Natural killer cell (primary cell): ENCODE results near the gene ATL2. TPM values are rescaled to one million over a fixed set of nuclear protein-coding genes. Genes with fewer than 3 reads are reported as not detected.
A peak's percentile ranks its signal among the peaks of the same experiment; 100 is the strongest.

Experiments used
- ATAC-seq, 3 donors: fragments of 150-1000 bp in 2 of 3; fragments of 200-7000 bp in 1 of 3; cut with Tn5 transposase; 1 replicate in 1 of 3; 2 replicates in 2 of 3; pipeline ENCODE4 v1.10.0; 2021; ENCODE audit warnings: mild to moderate bottlenecking in 2 of 3, moderate library complexity in 2 of 3
- DNase-seq, 2 donors: peaks; one replicate each; pipeline versions ENCODE4 v3.0.0 to v3.0.0-alpha.2; 2013 to 2021; ENCODE audit warnings: mixed read lengths in 1 of 2
- H3K27ac ChIP-seq: one replicate; pipeline ENCODE4 v1.5.1; 2013; ENCODE audit warnings: mild to moderate bottlenecking, low read length
- H3K27me3 ChIP-seq: one replicate; pipeline ENCODE4 v1.6.1; 2013; ENCODE audit warnings: low read length; ENCODE audit not compliant: control insufficient read depth, insufficient read depth
- H3K36me3 ChIP-seq: one replicate; pipeline ENCODE4 v1.6.1; 2013; ENCODE audit warnings: low read length; ENCODE audit not compliant: control insufficient read depth, insufficient read depth
- H3K4me1 ChIP-seq: one replicate; pipeline ENCODE4 v1.6.1; 2013; ENCODE audit warnings: low read length; ENCODE audit not compliant: control insufficient read depth, insufficient read depth
- H3K4me3 ChIP-seq: one replicate; pipeline ENCODE4 v1.5.1; 2013; ENCODE audit warnings: low read length
- H3K9me3 ChIP-seq: one replicate; pipeline ENCODE4 v1.6.1; 2013; ENCODE audit warnings: low read length; ENCODE audit not compliant: control insufficient read depth, insufficient read depth
- H3K27ac Mint-ChIP-seq, 2 donors: one replicate each; pipeline ENCODE4 v1.8.0; 2022; ENCODE audit warnings: mild to moderate bottlenecking in 2 of 2, mixed read lengths in 2 of 2, moderate library complexity in 1 of 2
- H3K27me3 Mint-ChIP-seq, 2 donors: one replicate each; pipeline ENCODE4 v1.8.0; 2022; ENCODE audit warnings: low read depth in 2 of 2, mixed read lengths in 2 of 2
- H3K36me3 Mint-ChIP-seq: one replicate; pipeline ENCODE4 v1.8.0; 2022; ENCODE audit warnings: mixed read lengths
- H3K4me1 Mint-ChIP-seq, 2 donors: one replicate each; pipeline ENCODE4 v1.8.0; 2022; ENCODE audit warnings: mixed read lengths in 2 of 2
- H3K4me3 Mint-ChIP-seq: one replicate; pipeline ENCODE4 v1.8.0; 2022; ENCODE audit warnings: mild to moderate bottlenecking, moderate library complexity, mixed read lengths
- H3K9me3 Mint-ChIP-seq, 2 donors: one replicate each; pipeline ENCODE4 v1.8.0; 2022; ENCODE audit warnings: mixed read lengths in 2 of 2
- CTCF ChIP-seq: fragments of 200-600 bp; IDR thresholded peaks from one replicate; pipeline ENCODE4 v1.8.0; 2022; ENCODE audit warnings: antibody characterized with exemption
- WGBS: methylation state at CpG from one replicate; pipeline ENCODE4 v1.1.7; 2013; ENCODE audit warnings: missing lambda C conversion rate; ENCODE audit not compliant: insufficient coverage; 5-methylcytosine and 5-hydroxymethylcytosine counted together
- intact Hi-C: fragments of 100-400 bp; cut with micrococcal nuclease; formaldehyde crosslinking; loops from one replicate; pipeline ENCODE4 v1.14.2; 2022
- total RNA-seq, 4 donors: library from RNA; stranded (reverse); fragments of 120-200 nt in 1 of 4; gene quantifications; one replicate each; pipeline versions ENCODE4 v1.2.3 to v1.2.4, GENCODE V29; 2013 to 2022

The ATL2 gene
- total RNA-seq, 3 donors from 2014 or later (not counting 1 experiment from before 2014, with no cell fraction given): 48.3 to 51.8 (median 51.5) TPM

- Histone ChIP-seq H3K4me3 (no peak overlapping the region), H3K36me3 (peaks cover 19% of the 10 kb centered on the region), H3K9me3 (no peaks in the 10 kb centered on the region), H3K27ac (no peak overlapping the region), H3K4me1 (no peaks in the 10 kb centered on the region), H3K27me3 (no peaks in the 10 kb centered on the region)
- Mint-ChIP-seq H3K4me3 (no peak overlapping the region), H3K4me1 (peaks cover 0 to 4% of the 10 kb centered on the region in 2 donors), H3K36me3 (no peaks in the 10 kb centered on the region), H3K27ac (peak overlapping the region in 1 of 2 donors; percentile 57), H3K27me3 (no peaks in the 10 kb centered on the region), H3K9me3 (no peaks in the 10 kb centered on the region)
- WGBS: 100% methylated on average over 3 of the region's 6 CpGs
- intact Hi-C loops: no loop called here
- no peak for DNase-seq
- ATAC-seq: no peak
- TF ChIP-seq CTCF: no peak
Measured at GRCh38 chr2:38336621-38337020, 40.5 kb downstream of the ATL2 start.

GRCh38 chr2:38330754-38331153 is 46.3 kb downstream of the ATL2 start:
- no peaks in the 10 kb centered on the region for H3K9me3 Mint-ChIP-seq
- H3K4me1 Mint-ChIP-seq: peaks cover 14 to 15% of the 10 kb centered on the region in 2 donors
- H3K9me3 ChIP-seq: peaks cover 4% of the 10 kb centered on the region
- no peak overlapping the region for H3K27ac ChIP-seq
- no peak for ATAC-seq
- WGBS: 98% methylated on average over 7 of the region's 7 CpGs
- no peak for DNase-seq
- no peak overlapping the region for H3K27ac Mint-ChIP-seq
- intact Hi-C loops: no loop called here
- no peaks in the 10 kb centered on the region for H3K4me1 ChIP-seq
- TF ChIP-seq CTCF: no peak
- no peak overlapping the region for H3K4me3 Mint-ChIP-seq
- H3K36me3 Mint-ChIP-seq: no peaks in the 10 kb centered on the region
- no peaks in the 10 kb centered on the region for H3K27me3 Mint-ChIP-seq
- H3K4me3 ChIP-seq: no peak overlapping the region
- no peaks in the 10 kb centered on the region for H3K27me3 ChIP-seq
- no peaks in the 10 kb centered on the region for H3K36me3 ChIP-seq

- Mint-ChIP-seq H3K27ac (no peak overlapping the region), H3K4me1 (peaks cover 25 to 31% of the 10 kb centered on the region in 2 donors), H3K36me3 (no peaks in the 10 kb centered on the region), H3K4me3 (no peak overlapping the region), H3K27me3 (no peaks in the 10 kb centered on the region), H3K9me3 (no peaks in the 10 kb centered on the region)
- DNase-seq: no peak
- Histone ChIP-seq H3K36me3 (no peaks in the 10 kb centered on the region), H3K27ac (no peak overlapping the region), H3K9me3 (peaks cover 4% of the 10 kb centered on the region), H3K4me1 (no peaks in the 10 kb centered on the region), H3K4me3 (no peak overlapping the region), H3K27me3 (no peaks in the 10 kb centered on the region)
- no peak for TF ChIP-seq CTCF
- 96% methylated on average over 9 of the region's 9 CpGs for WGBS
- intact Hi-C loops: no loop called here
- ATAC-seq: no peak
Measured at GRCh38 chr2:38327580-38327979, 49.5 kb downstream of the ATL2 start.

- Mint-ChIP-seq H3K36me3 (no peaks in the 10 kb centered on the region), H3K27me3 (no peaks in the 10 kb centered on the region), H3K4me1 (peaks cover 25 to 31% of the 10 kb centered on the region in 2 donors), H3K9me3 (no peaks in the 10 kb centered on the region), H3K27ac (no peak overlapping the region), H3K4me3 (no peak overlapping the region)
- Histone ChIP-seq H3K4me1 (no peaks in the 10 kb centered on the region), H3K27ac (no peak overlapping the region), H3K4me3 (no peak overlapping the region), H3K27me3 (no peaks in the 10 kb centered on the region), H3K9me3 (no peaks in the 10 kb centered on the region), H3K36me3 (no peaks in the 10 kb centered on the region)
- no peak for TF ChIP-seq CTCF
- intact Hi-C loops: no loop called here
- DNase-seq (no peak), ATAC-seq (no peak)
- WGBS: 99% methylated on average over 6 of the region's 6 CpGs
Measured at GRCh38 chr2:38323623-38324022, 53.5 kb downstream of the ATL2 start.
